ENCODE measurements around the gene CCDC178. TPM values are rescaled to one million over a fixed set of nuclear protein-coding genes. Genes with fewer than 3 reads are reported as not detected.

CCDC178 gene
- total RNA-seq, 1 donor from 2014 or later = 2.8 TPM

DNA sequence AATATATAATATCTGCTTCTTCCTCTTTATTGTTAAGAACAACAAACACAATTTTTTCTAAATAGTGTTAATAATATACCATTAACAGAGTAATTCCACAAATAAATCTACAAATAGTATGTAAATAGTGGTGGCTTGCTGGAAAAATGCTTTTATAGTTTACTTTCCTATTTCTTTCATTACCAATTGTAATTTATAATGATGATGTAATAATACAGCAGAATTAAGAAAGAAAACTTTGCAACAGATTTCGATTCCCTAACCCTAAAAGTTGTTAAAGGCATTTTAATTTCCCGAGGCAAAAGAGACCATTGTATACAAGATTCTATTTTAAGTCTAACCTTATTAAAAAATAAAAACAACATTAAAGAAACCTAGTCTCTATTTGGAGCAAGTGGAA is 307.9 kb downstream of the CCDC178 start:
- Mint-ChIP-seq H3K27ac (no peak overlapping the region), H3K4me3 (no peak overlapping the region), H3K4me1 (ENCODE audit: unreplicated experiment) (no peaks in the 10 kb centered on the region), H3K9me3 (no peaks in the 10 kb centered on the region), H3K36me3 (no peaks in the 10 kb centered on the region), H3K27me3 (no peaks in the 10 kb centered on the region)
- DNase-seq (ENCODE audit: extremely low spot score, unreplicated experiment) = no peak
- TF ChIP-seq, protein P1, sequence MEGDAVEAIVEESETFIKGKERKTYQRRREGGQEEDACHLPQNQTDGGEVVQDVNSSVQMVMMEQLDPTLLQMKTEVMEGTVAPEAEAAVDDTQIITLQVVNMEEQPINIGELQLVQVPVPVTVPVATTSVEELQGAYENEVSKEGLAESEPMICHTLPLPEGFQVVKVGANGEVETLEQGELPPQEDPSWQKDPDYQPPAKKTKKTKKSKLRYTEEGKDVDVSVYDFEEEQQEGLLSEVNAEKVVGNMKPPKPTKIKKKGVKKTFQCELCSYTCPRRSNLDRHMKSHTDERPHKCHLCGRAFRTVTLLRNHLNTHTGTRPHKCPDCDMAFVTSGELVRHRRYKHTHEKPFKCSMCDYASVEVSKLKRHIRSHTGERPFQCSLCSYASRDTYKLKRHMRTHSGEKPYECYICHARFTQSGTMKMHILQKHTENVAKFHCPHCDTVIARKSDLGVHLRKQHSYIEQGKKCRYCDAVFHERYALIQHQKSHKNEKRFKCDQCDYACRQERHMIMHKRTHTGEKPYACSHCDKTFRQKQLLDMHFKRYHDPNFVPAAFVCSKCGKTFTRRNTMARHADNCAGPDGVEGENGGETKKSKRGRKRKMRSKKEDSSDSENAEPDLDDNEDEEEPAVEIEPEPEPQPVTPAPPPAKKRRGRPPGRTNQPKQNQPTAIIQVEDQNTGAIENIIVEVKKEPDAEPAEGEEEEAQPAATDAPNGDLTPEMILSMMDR (conservative IDR thresholded peaks at IDR 0.05) = no peak

DNA sequence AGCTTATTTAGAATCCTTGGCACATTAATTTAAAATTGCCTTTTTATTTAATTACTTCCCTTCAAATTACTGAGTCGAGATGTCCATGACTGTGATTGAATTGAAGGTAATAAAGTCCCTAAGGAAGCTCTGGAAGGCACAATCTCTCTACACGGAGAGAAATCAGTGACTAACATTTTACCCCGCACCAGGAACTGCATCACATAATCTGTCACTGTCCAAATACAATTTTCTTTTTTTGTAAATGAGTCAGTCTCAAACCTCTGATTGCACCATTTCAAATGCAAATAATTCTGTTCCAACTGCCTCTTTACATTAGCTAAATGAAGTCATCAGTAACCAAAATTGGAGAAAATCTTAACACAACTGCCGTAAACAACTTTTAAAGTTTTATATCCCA is 311.9 kb downstream of the CCDC178 start:
- H3K4me1 Mint-ChIP-seq (ENCODE audit: unreplicated experiment) = peaks cover 7% of the 10 kb centered on the region
- no peak for DNase-seq (ENCODE audit: extremely low spot score, unreplicated experiment)
- TF ChIP-seq, protein P1 (conservative IDR thresholded peaks at IDR 0.05) = no peak
- no peak overlapping the region for H3K27ac Mint-ChIP-seq
- no peaks in the 10 kb centered on the region for H3K36me3 Mint-ChIP-seq
- H3K9me3 Mint-ChIP-seq = no peaks in the 10 kb centered on the region
- H3K27me3 Mint-ChIP-seq = no peaks in the 10 kb centered on the region
- H3K4me3 Mint-ChIP-seq = no peak overlapping the region

DNA sequence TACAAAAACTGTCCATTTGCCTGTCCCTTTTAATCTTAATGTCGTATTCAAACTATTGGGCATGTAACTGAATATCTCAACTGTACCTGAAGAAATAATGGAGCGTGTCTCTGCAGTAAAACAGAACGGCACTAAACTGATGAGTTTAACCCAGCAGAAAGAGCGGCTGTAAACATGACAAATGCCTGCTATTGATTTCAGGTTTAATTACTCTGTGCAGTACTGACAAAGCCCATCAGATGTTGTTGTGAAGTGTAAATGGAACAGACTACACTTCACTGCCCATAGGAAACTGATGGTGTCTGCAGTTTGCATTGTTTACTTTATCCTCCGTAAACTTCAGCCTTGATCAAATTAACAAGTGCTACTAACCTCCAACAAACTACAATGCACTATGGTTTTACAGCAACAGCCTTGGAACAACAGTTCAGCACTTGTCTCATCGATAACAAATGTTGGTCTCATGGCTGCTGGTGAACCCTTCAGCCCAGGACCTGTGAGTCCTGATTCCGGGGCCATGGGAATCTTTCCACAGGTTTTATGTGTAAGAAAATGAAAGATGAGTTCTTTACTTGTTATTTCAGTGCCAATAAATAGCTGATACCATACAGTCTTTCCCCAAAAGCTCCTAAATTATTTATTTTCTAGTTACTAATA is 316.5 kb downstream of the CCDC178 start:
- TF ChIP-seq, protein P1 (conservative IDR thresholded peaks at IDR 0.05) = no peak
- Mint-ChIP-seq H3K4me1 (ENCODE audit: unreplicated experiment) (peaks cover 7% of the 10 kb centered on the region), H3K27ac (no peak overlapping the region), H3K36me3 (no peaks in the 10 kb centered on the region), H3K9me3 (no peaks in the 10 kb centered on the region), H3K27me3 (no peaks in the 10 kb centered on the region), H3K4me3 (no peak overlapping the region)
- no peak for DNase-seq (ENCODE audit: extremely low spot score, unreplicated experiment)

DNA sequence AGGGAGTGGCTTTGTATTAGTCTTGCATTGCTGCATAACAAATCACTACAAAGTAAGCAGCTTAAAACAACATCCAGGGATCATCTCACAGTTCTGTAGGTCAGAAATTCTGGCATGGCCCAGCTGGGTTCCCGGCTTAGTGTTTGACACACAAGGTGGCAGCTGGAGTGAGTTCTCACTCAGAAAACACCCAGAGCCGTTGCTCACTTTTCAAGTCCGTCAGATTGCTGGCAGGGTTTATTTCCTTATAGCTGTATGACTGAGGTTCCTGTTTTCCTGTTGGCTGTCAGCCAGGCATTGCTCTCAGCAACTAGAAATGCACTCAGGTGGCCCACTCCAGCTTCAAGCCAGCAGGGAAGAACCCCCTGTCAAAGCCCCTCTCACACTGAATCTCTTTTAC is 324.1 kb downstream of the CCDC178 start:
- H3K27ac Mint-ChIP-seq = no peak overlapping the region
- no peak for DNase-seq (ENCODE audit: extremely low spot score, unreplicated experiment)
- TF ChIP-seq, protein P1 (conservative IDR thresholded peaks at IDR 0.05) = no peak
- peaks cover 4% of the 10 kb centered on the region for H3K36me3 Mint-ChIP-seq
- H3K9me3 Mint-ChIP-seq = no peaks in the 10 kb centered on the region
- H3K4me3 Mint-ChIP-seq = no peak overlapping the region
- H3K27me3 Mint-ChIP-seq = no peaks in the 10 kb centered on the region
- H3K4me1 Mint-ChIP-seq (ENCODE audit: unreplicated experiment) = peaks cover 22% of the 10 kb centered on the region

DNA sequence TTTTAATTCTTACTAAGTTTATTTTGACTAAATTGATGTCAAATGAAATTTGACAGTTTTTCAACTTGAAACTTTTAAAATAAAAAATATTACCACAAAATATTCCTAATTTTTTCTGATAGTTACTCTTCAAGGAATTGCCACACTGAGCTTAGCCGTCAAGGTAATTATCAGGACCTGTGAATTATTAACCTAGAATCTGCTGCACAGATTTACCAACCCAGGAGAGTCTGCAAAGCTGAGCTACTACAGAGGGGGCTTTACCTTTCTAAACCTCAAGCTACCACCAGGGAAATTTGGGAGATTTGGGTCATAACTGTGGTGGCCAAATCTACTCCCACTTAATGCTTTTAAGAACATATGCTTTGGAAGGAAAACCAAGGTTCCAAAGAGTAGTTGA is 324.6 kb downstream of the CCDC178 start:
- Mint-ChIP-seq H3K36me3 (peaks cover 4% of the 10 kb centered on the region), H3K4me3 (no peak overlapping the region), H3K27ac (no peak overlapping the region), H3K4me1 (ENCODE audit: unreplicated experiment) (peaks cover 22% of the 10 kb centered on the region), H3K27me3 (no peaks in the 10 kb centered on the region), H3K9me3 (no peaks in the 10 kb centered on the region)
- TF ChIP-seq, protein P1 (conservative IDR thresholded peaks at IDR 0.05) = no peak
- DNase-seq (ENCODE audit: extremely low spot score, unreplicated experiment) = no peak
